ENCODE data around the gene COL11A2. TPM values are rescaled to one million over a fixed set of nuclear protein-coding genes. Genes with fewer than 3 reads are reported as not detected.

Gene COL11A2
- total and polyA plus RNA-seq, 2 experiments from 2014 or later = 1.6 to 2.7 TPM

DNA sequence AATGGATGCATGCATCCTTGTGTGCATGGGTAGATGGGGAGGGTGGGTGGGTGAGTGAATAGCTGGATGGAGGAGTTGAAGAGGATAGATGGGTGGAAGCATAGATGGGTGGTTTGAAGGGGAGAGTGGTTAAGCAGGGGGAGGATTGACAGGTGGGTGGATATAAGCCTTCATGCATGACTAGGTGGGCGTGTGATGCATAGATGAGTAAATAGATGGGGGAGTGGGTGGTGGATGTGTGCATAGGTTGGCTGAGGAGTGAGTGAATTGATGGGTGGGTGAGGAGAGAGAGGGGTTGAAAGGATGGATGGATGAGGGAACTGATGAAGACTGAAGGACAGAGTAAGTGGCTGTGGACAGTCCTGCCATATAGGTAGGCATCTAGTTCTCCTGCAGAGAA lies 4.5 kb downstream of the COL11A2 start:
- H3K4me2 ChIP-seq = no peak overlapping the region
- H3K27me3 ChIP-seq (ENCODE audit: insufficient read depth) = peaks cover 25% of the 10 kb centered on the region
- H3K27ac Mint-ChIP-seq = no peak overlapping the region
- peaks cover 19% of the 10 kb centered on the region for H3K27me3 Mint-ChIP-seq (ENCODE audit: insufficient read depth, low read depth, poor library complexity)
- no peaks in the 10 kb centered on the region for H3F3A ChIP-seq (replicated peaks; ENCODE audit: low read depth)
- no peaks in the 10 kb centered on the region for H4K20me1 ChIP-seq (replicated peaks; ENCODE audit: insufficient read depth)
- ATAC-seq (no peak), DNase-seq (ENCODE audit: low spot score) (no peak)
- no peak overlapping the region for H3K4me3 Mint-ChIP-seq
- TF ChIP-seq STAT1 (IDR thresholded peaks at IDR 0.05; ENCODE audit: unreplicated experiment) = no peak
- no peak for TF ChIP-seq ZNF331 (CRISPR knock-in tag; IDR thresholded peaks at IDR 0.05; ENCODE audit: low read depth)
- TF ChIP-seq POLR2AphosphoS5 (IDR thresholded peaks at IDR 0.05; ENCODE audit: low read depth) = no peak
- TF ChIP-seq EZH2phosphoT487 (IDR thresholded peaks at IDR 0.05; ENCODE audit: unreplicated experiment) = no peak
- no peak for TF ChIP-seq JUNB (IDR thresholded peaks at IDR 0.05; ENCODE audit: unreplicated experiment)
- TF ChIP-seq EZH2 (IDR thresholded peaks at IDR 0.05; ENCODE audit: low read depth, unreplicated experiment) = no peak
- TF ChIP-seq, protein P1, sequence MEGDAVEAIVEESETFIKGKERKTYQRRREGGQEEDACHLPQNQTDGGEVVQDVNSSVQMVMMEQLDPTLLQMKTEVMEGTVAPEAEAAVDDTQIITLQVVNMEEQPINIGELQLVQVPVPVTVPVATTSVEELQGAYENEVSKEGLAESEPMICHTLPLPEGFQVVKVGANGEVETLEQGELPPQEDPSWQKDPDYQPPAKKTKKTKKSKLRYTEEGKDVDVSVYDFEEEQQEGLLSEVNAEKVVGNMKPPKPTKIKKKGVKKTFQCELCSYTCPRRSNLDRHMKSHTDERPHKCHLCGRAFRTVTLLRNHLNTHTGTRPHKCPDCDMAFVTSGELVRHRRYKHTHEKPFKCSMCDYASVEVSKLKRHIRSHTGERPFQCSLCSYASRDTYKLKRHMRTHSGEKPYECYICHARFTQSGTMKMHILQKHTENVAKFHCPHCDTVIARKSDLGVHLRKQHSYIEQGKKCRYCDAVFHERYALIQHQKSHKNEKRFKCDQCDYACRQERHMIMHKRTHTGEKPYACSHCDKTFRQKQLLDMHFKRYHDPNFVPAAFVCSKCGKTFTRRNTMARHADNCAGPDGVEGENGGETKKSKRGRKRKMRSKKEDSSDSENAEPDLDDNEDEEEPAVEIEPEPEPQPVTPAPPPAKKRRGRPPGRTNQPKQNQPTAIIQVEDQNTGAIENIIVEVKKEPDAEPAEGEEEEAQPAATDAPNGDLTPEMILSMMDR (conservative IDR thresholded peaks at IDR 0.05; ENCODE audit: low read depth in 2 of 2) = no peak
- TF ChIP-seq, protein P2, sequence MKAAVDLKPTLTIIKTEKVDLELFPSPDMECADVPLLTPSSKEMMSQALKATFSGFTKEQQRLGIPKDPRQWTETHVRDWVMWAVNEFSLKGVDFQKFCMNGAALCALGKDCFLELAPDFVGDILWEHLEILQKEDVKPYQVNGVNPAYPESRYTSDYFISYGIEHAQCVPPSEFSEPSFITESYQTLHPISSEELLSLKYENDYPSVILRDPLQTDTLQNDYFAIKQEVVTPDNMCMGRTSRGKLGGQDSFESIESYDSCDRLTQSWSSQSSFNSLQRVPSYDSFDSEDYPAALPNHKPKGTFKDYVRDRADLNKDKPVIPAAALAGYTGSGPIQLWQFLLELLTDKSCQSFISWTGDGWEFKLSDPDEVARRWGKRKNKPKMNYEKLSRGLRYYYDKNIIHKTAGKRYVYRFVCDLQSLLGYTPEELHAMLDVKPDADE (IDR thresholded peaks at IDR 0.05) = no peak
- no peak for TF ChIP-seq CREB1 (CRISPR knock-in tag; IDR thresholded peaks at IDR 0.05; ENCODE audit: low read depth)
- TF ChIP-seq ZNF114 (CRISPR knock-in tag; IDR thresholded peaks at IDR 0.05) = no peak
- TF ChIP-seq, protein P3, sequence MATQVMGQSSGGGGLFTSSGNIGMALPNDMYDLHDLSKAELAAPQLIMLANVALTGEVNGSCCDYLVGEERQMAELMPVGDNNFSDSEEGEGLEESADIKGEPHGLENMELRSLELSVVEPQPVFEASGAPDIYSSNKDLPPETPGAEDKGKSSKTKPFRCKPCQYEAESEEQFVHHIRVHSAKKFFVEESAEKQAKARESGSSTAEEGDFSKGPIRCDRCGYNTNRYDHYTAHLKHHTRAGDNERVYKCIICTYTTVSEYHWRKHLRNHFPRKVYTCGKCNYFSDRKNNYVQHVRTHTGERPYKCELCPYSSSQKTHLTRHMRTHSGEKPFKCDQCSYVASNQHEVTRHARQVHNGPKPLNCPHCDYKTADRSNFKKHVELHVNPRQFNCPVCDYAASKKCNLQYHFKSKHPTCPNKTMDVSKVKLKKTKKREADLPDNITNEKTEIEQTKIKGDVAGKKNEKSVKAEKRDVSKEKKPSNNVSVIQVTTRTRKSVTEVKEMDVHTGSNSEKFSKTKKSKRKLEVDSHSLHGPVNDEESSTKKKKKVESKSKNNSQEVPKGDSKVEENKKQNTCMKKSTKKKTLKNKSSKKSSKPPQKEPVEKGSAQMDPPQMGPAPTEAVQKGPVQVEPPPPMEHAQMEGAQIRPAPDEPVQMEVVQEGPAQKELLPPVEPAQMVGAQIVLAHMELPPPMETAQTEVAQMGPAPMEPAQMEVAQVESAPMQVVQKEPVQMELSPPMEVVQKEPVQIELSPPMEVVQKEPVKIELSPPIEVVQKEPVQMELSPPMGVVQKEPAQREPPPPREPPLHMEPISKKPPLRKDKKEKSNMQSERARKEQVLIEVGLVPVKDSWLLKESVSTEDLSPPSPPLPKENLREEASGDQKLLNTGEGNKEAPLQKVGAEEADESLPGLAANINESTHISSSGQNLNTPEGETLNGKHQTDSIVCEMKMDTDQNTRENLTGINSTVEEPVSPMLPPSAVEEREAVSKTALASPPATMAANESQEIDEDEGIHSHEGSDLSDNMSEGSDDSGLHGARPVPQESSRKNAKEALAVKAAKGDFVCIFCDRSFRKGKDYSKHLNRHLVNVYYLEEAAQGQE (IDR thresholded peaks at IDR 0.05; ENCODE audit: unreplicated experiment) = no peak
- no peak for TF ChIP-seq NANOG (IDR thresholded peaks at IDR 0.05; ENCODE audit: borderline replicate concordance)
- TF ChIP-seq, protein P4, sequence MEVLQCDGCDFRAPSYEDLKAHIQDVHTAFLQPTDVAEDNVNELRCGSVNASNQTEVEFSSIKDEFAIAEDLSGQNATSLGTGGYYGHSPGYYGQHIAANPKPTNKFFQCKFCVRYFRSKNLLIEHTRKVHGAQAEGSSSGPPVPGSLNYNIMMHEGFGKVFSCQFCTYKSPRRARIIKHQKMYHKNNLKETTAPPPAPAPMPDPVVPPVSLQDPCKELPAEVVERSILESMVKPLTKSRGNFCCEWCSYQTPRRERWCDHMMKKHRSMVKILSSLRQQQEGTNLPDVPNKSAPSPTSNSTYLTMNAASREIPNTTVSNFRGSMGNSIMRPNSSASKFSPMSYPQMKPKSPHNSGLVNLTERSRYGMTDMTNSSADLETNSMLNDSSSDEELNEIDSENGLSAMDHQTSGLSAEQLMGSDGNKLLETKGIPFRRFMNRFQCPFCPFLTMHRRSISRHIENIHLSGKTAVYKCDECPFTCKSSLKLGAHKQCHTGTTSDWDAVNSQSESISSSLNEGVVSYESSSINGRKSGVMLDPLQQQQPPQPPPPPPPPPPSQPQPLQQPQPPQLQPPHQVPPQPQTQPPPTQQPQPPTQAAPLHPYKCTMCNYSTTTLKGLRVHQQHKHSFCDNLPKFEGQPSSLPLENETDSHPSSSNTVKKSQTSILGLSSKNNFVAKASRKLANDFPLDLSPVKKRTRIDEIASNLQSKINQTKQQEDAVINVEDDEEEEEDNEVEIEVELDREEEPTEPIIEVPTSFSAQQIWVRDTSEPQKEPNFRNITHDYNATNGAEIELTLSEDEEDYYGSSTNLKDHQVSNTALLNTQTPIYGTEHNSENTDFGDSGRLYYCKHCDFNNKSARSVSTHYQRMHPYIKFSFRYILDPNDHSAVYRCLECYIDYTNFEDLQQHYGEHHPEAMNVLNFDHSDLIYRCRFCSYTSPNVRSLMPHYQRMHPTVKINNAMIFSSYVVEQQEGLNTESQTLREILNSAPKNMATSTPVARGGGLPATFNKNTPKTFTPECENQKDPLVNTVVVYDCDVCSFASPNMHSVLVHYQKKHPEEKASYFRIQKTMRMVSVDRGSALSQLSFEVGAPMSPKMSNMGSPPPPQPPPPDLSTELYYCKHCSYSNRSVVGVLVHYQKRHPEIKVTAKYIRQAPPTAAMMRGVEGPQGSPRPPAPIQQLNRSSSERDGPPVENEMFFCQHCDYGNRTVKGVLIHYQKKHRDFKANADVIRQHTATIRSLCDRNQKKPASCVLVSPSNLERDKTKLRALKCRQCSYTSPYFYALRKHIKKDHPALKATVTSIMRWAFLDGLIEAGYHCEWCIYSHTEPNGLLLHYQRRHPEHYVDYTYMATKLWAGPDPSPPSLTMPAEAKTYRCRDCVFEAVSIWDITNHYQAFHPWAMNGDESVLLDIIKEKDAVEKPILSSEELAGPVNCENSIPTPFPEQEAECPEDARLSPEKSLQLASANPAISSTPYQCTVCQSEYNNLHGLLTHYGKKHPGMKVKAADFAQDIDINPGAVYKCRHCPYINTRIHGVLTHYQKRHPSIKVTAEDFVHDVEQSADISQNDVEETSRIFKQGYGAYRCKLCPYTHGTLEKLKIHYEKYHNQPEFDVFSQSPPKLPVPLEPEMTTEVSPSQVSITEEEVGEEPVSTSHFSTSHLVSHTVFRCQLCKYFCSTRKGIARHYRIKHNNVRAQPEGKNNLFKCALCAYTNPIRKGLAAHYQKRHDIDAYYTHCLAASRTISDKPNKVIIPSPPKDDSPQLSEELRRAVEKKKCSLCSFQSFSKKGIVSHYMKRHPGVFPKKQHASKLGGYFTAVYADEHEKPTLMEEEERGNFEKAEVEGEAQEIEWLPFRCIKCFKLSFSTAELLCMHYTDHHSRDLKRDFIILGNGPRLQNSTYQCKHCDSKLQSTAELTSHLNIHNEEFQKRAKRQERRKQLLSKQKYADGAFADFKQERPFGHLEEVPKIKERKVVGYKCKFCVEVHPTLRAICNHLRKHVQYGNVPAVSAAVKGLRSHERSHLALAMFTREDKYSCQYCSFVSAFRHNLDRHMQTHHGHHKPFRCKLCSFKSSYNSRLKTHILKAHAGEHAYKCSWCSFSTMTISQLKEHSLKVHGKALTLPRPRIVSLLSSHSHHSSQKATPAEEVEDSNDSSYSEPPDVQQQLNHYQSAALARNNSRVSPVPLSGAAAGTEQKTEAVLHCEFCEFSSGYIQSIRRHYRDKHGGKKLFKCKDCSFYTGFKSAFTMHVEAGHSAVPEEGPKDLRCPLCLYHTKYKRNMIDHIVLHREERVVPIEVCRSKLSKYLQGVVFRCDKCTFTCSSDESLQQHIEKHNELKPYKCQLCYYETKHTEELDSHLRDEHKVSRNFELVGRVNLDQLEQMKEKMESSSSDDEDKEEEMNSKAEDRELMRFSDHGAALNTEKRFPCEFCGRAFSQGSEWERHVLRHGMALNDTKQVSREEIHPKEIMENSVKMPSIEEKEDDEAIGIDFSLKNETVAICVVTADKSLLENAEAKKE (CRISPR knock-in tag; IDR thresholded peaks at IDR 0.05) = no peak
- no peaks in the 10 kb centered on the region for H3K9me3 Mint-ChIP-seq
- H3K36me3 Mint-ChIP-seq (ENCODE audit: low read depth) = no peaks in the 10 kb centered on the region; the same call in 2 of the 3 replicates
- H3K36me3 ChIP-seq (ENCODE audit: insufficient read depth) = no peaks in the 10 kb centered on the region
- no peak overlapping the region for H3K4me3 ChIP-seq
- H3K4me1 Mint-ChIP-seq = peaks cover 25% of the 10 kb centered on the region
- H3K27ac ChIP-seq (ENCODE audit: low read depth) = no peak overlapping the region
- peaks cover 14% of the 10 kb centered on the region; the same call in 1 of the 2 replicates for H3K9me2 ChIP-seq (ENCODE audit: insufficient read depth)
- H2AFZ ChIP-seq = no peak overlapping the region
- no peaks in the 10 kb centered on the region for H3K79me2 ChIP-seq (replicated peaks; ENCODE audit: insufficient read depth)
- H3K4me1 ChIP-seq (ENCODE audit: insufficient read depth) = peaks cover 11% of the 10 kb centered on the region

Measured in GM23338 (cell line).